Endothelial cell of umbilical vein (primary cell): ENCODE results near the gene TPK1. TPM values are rescaled to one million over a fixed set of nuclear protein-coding genes. Genes with fewer than 3 reads are reported as not detected.

ENCODE experiments used
- BruUV-seq: library from RNA; stranded (reverse); fragments of 400-500 nt; replicated peaks from 2 replicates; lab custom pipeline; 2021; lab: Mats Ljungman, UMichigan
- CTCF ChIA-PET: fragments of 300-600, 350-600 bp; sonication (Branson Sonifier 250); formaldehyde crosslinking; loops from one replicate; lab custom pipeline; 2021; ENCODE audit warnings: antibody characterized with exemption, inconsistent platforms; lab: Charles Lee
- POLR2A ChIA-PET: fragments of 300-600, 350-600 bp; sonication (Branson Sonifier 250); formaldehyde crosslinking; loops from one replicate; lab custom pipeline; 2021; ENCODE audit warnings: antibody characterized with exemption, inconsistent platforms; lab: Charles Lee
- DNase-seq: peaks from one replicate; pipeline ENCODE4 v3.0.0-alpha.2; 2011; ENCODE audit warnings: low read depth, low spot score
- FAIRE-seq: peaks from 2 replicates; lab custom pipeline; 2011; peaks lifted over from hg19 to GRCh38; lab: Jason Lieb, UNC
- H2AFZ ChIP-seq: 2 replicates; pipeline ENCODE4 v1.6.0; 2012; ENCODE audit warnings: low read depth, low read length, control low read depth, inconsistent platforms
- H3K27ac ChIP-seq: 2 replicates; pipeline ENCODE4 v1.5.1; 2011; ENCODE audit warnings: low read depth, mild to moderate bottlenecking, control low read depth, low read length, moderate library complexity; ENCODE audit not compliant: insufficient read depth
- H3K27me3 ChIP-seq, 2 experiments: 2 replicates each; pipeline versions ENCODE4 v1.6.0 to v1.6.1; 2011; ENCODE audit warnings: low read length in 2 of 2, mixed read lengths in 1 of 2; ENCODE audit not compliant: control insufficient read depth in 2 of 2, insufficient read depth in 2 of 2
- H3K36me3 ChIP-seq, 2 experiments: 2 replicates in 1 of 2; 3 replicates in 1 of 2; pipeline ENCODE4 v1.5.1; 2011; ENCODE audit warnings: low read length in 2 of 2, mild to moderate bottlenecking in 1 of 2, moderate library complexity in 1 of 2; ENCODE audit not compliant: control insufficient read depth in 2 of 2, insufficient read depth in 2 of 2; ENCODE audit errors: extremely low read depth in 1 of 2
- H3K4me1 ChIP-seq: 3 replicates; pipeline ENCODE4 v1.5.1; 2011; ENCODE audit warnings: mild to moderate bottlenecking, low read length; ENCODE audit not compliant: control insufficient read depth, insufficient read depth; ENCODE audit errors: extremely low read depth
- H3K4me2 ChIP-seq: 2 replicates; pipeline ENCODE4 v1.6.1; 2011; ENCODE audit warnings: low read length, control low read depth, mixed read lengths; ENCODE audit not compliant: insufficient read depth
- H3K4me3 ChIP-seq, 3 experiments: fragments of 200-600 bp in 1 of 3; sonication (generic), shearing (Covaris generic) in 1 of 3; replicated peaks in 1 of 3; 2 replicates each; pipeline ENCODE4 v1.5.1; 2011 to 2016; ENCODE audit warnings: control low read depth in 3 of 3, low read length in 3 of 3, mild to moderate bottlenecking in 2 of 3, inconsistent platforms in 1 of 3, low read depth in 1 of 3, moderate library complexity in 1 of 3; ENCODE audit not compliant: insufficient read depth in 1 of 3
- H3K79me2 ChIP-seq: 2 replicates; pipeline ENCODE4 v1.6.0; 2012; ENCODE audit warnings: low read length, inconsistent platforms; ENCODE audit not compliant: control insufficient read depth, insufficient read depth
- H3K9ac ChIP-seq: replicated peaks from 2 replicates; pipeline ENCODE3; 2011; ENCODE audit warnings: low read length, control low read depth; ENCODE audit not compliant: insufficient read depth; ENCODE audit errors: extremely low read depth
- H3K9me1 ChIP-seq: replicated peaks from 3 replicates; pipeline ENCODE4 v1.6.0; 2011; ENCODE audit warnings: mild to moderate bottlenecking, low read length; ENCODE audit not compliant: control insufficient read depth, insufficient read depth; ENCODE audit errors: extremely low read depth
- H3K9me3 ChIP-seq: replicated peaks from 2 replicates; pipeline ENCODE4 v1.5.1; 2012; ENCODE audit warnings: low read length, inconsistent platforms; ENCODE audit not compliant: control insufficient read depth, insufficient read depth
- H4K20me1 ChIP-seq: replicated peaks from 2 replicates; pipeline ENCODE3; 2011; ENCODE audit warnings: mild to moderate bottlenecking, low read length; ENCODE audit not compliant: control insufficient read depth, insufficient read depth; ENCODE audit errors: extremely low read depth
- CTCF ChIP-seq, 2 donors: IDR thresholded peaks; 1 replicate in 1 of 2; 2 replicates in 1 of 2; pipeline ENCODE4 v1.5.1; 2011; ENCODE audit warnings: low read length in 2 of 2, mild to moderate bottlenecking in 2 of 2, moderate library complexity in 2 of 2, control low read depth in 1 of 2, inconsistent platforms in 1 of 2, low read depth in 1 of 2; ENCODE audit not compliant: insufficient read depth in 1 of 2; ENCODE audit errors: extremely low read depth in 1 of 2
- EZH2 ChIP-seq: IDR thresholded peaks from 2 replicates; pipeline ENCODE4 v1.6.1; 2012; ENCODE audit warnings: borderline replicate concordance, low read depth, mild to moderate bottlenecking, moderate library complexity, low read length, inconsistent platforms; ENCODE audit not compliant: severe bottlenecking
- FOS ChIP-seq: IDR thresholded peaks from 2 replicates; pipeline ENCODE4 v1.6.1; 2011; ENCODE audit warnings: mild to moderate bottlenecking, low read length, moderate library complexity, borderline replicate concordance; ENCODE audit not compliant: insufficient read depth
- GATA2 ChIP-seq: IDR thresholded peaks from 2 replicates; pipeline ENCODE4 v1.7.0; 2011; ENCODE audit warnings: low read depth, mild to moderate bottlenecking, moderate library complexity, mixed read lengths, low read length; ENCODE audit not compliant: insufficient read length, insufficient read depth
- JUN ChIP-seq: IDR thresholded peaks from 2 replicates; pipeline ENCODE4 v1.6.1; 2011; ENCODE audit warnings: borderline replicate concordance, low read depth; ENCODE audit not compliant: insufficient read length, insufficient read depth
- MAX ChIP-seq: IDR thresholded peaks from 2 replicates; pipeline ENCODE4 v1.6.1; 2011; ENCODE audit not compliant: insufficient read depth, insufficient read length
- MYC ChIP-seq: IDR thresholded peaks from one replicate; pipeline ENCODE4 v1.6.1; 2011; ENCODE audit warnings: mild to moderate bottlenecking, low read depth, low read length
- POLR2A ChIP-seq: IDR thresholded peaks from 2 replicates; pipeline ENCODE4 v1.6.1; 2012; ENCODE audit warnings: low read depth, mild to moderate bottlenecking, control low read depth, low read length
- POLR2AphosphoS5 ChIP-seq: IDR thresholded peaks from 2 replicates; pipeline ENCODE4 v1.6.1; 2012; ENCODE audit warnings: low read depth, mild to moderate bottlenecking, control low read depth, low read length, moderate library complexity; ENCODE audit not compliant: insufficient read depth
- dilution Hi-C: fragments of 300-500 bp; cut with MboI; formaldehyde crosslinking; loops from one replicate; pipeline ENCODE4 v1.15.0; 2019; ENCODE audit warnings: low sequenced_read_pairs; ENCODE audit not compliant: extremely low pct_ligation_motif_present
- intact Hi-C: fragments of 100-400 bp; cut with micrococcal nuclease; formaldehyde crosslinking; loops from one replicate; pipeline ENCODE4 v1.10.0; 2022
- polyA plus RNA-seq, 4 experiments: library from polyadenylated mRNA; depleted of rRNA in 3 of 4; stranded (reverse) in 3 of 4; unstranded in 1 of 4; fragments of >200 nt; gene quantifications; 2 replicates each; pipeline versions ENCODE4 v1.2.1 to v1.2.3, GENCODE V29; 2011 to 2012; ENCODE audit warnings: missing spikeins in 1 of 4
- total RNA-seq: library from RNA; stranded (reverse); gene quantifications from 2 replicates; pipeline ENCODE4 v1.2.3, GENCODE V29; 2021

TPK1 gene
- total and polyA plus RNA-seq, 2 donors (not counting 3 experiments of a cell fraction or from before 2014, with no cell fraction given) = 7.5 to 9.3 TPM

GRCh38 chr7:144710791-144711190 is 125.1 kb downstream of the TPK1 start:
- FAIRE-seq (no peak), DNase-seq (no peak)
- Histone ChIP-seq H3K4me1 (no peaks in the 10 kb centered on the region), H3K36me3 (no peaks in the 10 kb centered on the region), H3K27ac (no peak overlapping the region), H3K79me2 (no peaks in the 10 kb centered on the region), H3K4me2 (no peak overlapping the region), H3K9me1 (no peaks in the 10 kb centered on the region), H4K20me1 (no peaks in the 10 kb centered on the region), H3K9me3 (no peaks in the 10 kb centered on the region), H3K27me3 (no peaks in the 10 kb centered on the region), H3K9ac (no peak overlapping the region), H3K4me3 (no peak overlapping the region), H2AFZ (no peak overlapping the region)
- dilution Hi-C loops = no loop called here
- CTCF ChIA-PET = no interaction called here
- BruUV-seq = no TSS peak
- intact Hi-C loops = no loop called here
- TF ChIP-seq EZH2 = no peak
- no peak for TF ChIP-seq MAX
- TF ChIP-seq JUN = no peak
- TF ChIP-seq FOS = no peak
- POLR2A ChIA-PET = no interaction called here

DNA sequence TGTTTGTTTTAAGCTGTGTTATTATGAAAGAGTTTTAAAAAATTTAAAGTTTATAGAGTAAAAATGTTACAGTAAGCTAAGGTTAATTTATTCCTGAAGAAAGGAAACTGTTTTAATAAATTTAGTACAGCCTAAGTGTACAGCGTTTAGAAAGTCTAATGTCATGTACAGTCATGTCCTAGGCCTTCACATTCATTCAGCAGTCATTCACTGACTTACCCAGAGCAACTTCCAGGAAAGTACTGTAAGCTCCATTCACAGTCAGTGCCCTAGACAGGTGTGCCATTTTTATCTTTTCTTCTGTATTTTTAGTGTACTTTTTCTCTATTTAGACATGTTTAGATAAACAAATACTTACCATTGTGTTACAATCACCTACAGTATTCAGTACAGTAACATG is 126.8 kb downstream of the TPK1 start:
- intact Hi-C loops (no loop called here), dilution Hi-C loops (no loop called here)
- Histone ChIP-seq H3K4me2 (no peak overlapping the region), H3K4me3 (no peak overlapping the region), H3K27ac (no peak overlapping the region), H3K27me3 (no peaks in the 10 kb centered on the region), H3K36me3 (no peaks in the 10 kb centered on the region), H3K9me1 (no peaks in the 10 kb centered on the region), H3K4me1 (no peaks in the 10 kb centered on the region), H3K79me2 (no peaks in the 10 kb centered on the region), H4K20me1 (no peaks in the 10 kb centered on the region), H3K9ac (no peak overlapping the region), H2AFZ (no peak overlapping the region), H3K9me3 (no peaks in the 10 kb centered on the region)
- CTCF ChIA-PET = interaction anchor here (1.3 kb wide), 1 partner anchor 29 kb away, joined by 5 read pairs; no protein-coding TSS in a partner anchor
- DNase-seq (no peak), FAIRE-seq (no peak)
- no peak for TF ChIP-seq MYC
- TF ChIP-seq FOS = no peak
- TF ChIP-seq CTCF (IDR thresholded peaks at IDR 0.05; ENCODE audit: extremely low read depth in 1 of 2, insufficient read depth in 1 of 2, low read depth in 1 of 2, low read length in 2 of 2) = no peak
- no peak for TF ChIP-seq MAX
- TF ChIP-seq JUN = no peak
- TF ChIP-seq GATA2 = no peak
- no peak for TF ChIP-seq EZH2
- no peak for TF ChIP-seq POLR2A
- no peak for TF ChIP-seq POLR2AphosphoS5
- BruUV-seq = no TSS peak
- POLR2A ChIA-PET = no interaction called here
